HCT116 (cell line): Measurements from ENCODE around the gene HAAO. TPM values are rescaled to one million over a fixed set of nuclear protein-coding genes. Genes with fewer than 3 reads are reported as not detected.

Experiments
- ATAC-seq: fragments of 200-7000 bp; cut with Tn5 transposase; 2 replicates; pipeline ENCODE4 v1.9.1; 2020; ENCODE audit warnings: mild to moderate bottlenecking, moderate library complexity
- BruUV-seq: library from RNA; stranded (reverse); fragments of 400-500 nt; replicated peaks from 2 replicates; lab custom pipeline; 2021; lab: Mats Ljungman, UMichigan
- CTCF ChIA-PET: fragments of 300-600 bp; sonication (Branson Sonifier 250); formaldehyde crosslinking; loops from one replicate; lab custom pipeline; 2021; ENCODE audit warnings: antibody characterized with exemption; lab: Charles Lee
- POLR2A ChIA-PET: fragments of 300-600, 350-600 bp; sonication (Branson Sonifier 250); formaldehyde crosslinking; loops from one replicate; lab custom pipeline; 2021; ENCODE audit warnings: antibody characterized with exemption; lab: Charles Lee
- RAD21 ChIA-PET, 2 experiments: fragments of 300-600 bp; sonication (Branson Sonifier 250); formaldehyde crosslinking; loops; one replicate each; lab custom pipeline; 2023; ENCODE audit warnings: low total read pairs in 2 of 2; ENCODE audit not compliant: uncharacterized antibody in 2 of 2, unreplicated experiment in 2 of 2, low non-redundant PET in 1 of 2; lab: Charles Lee
- DNase-seq: peaks from one replicate; pipeline ENCODE4 v3.0.0-alpha.2; 2010; ENCODE audit warnings: low read depth, low spot score
- H2AFZ ChIP-seq: fragments of 200-600 bp; shearing (Covaris generic), sonication (generic); 2 replicates; pipeline ENCODE4 v1.6.1; 2017; ENCODE audit warnings: low read depth, mixed run types, mixed read lengths, antibody characterized with exemption, low read length; ENCODE audit not compliant: poor library complexity, severe bottlenecking
- H3K27ac ChIP-seq: 2 replicates; pipeline ENCODE4 v1.5.1; 2012; ENCODE audit warnings: low read depth, low read length
- H3K27me3 ChIP-seq: fragments of 200-600 bp; sonication (generic); 2 replicates; pipeline ENCODE4 v1.6.1; 2016; ENCODE audit warnings: mixed run types, low read length, mixed read lengths; ENCODE audit not compliant: insufficient read depth
- H3K36me3 ChIP-seq, 2 experiments: fragments of 200-500 bp in 1 of 2; fragments of 200-600 bp in 1 of 2; sonication (Bioruptor generic) in 1 of 2; sonication (generic) in 1 of 2; 2 replicates each; pipeline versions ENCODE4 v1.5.1 to v1.6.1; 2014 to 2016; ENCODE audit warnings: low read length in 2 of 2, inconsistent platforms in 1 of 2, mixed read lengths in 1 of 2, mixed run types in 1 of 2; ENCODE audit not compliant: insufficient read depth in 2 of 2, control insufficient read depth in 1 of 2
- H3K4me1 ChIP-seq, 2 experiments: fragments of 200-600 bp in 1 of 2; sonication (generic) in 1 of 2; 2 replicates each; pipeline versions ENCODE4 v1.5.1 to v1.6.1; 2012 to 2017; ENCODE audit warnings: low read length in 2 of 2, inconsistent platforms in 1 of 2, mild to moderate bottlenecking in 1 of 2, mixed read lengths in 1 of 2, mixed run types in 1 of 2, moderate library complexity in 1 of 2; ENCODE audit not compliant: insufficient read depth in 2 of 2, control insufficient read depth in 1 of 2
- H3K4me2 ChIP-seq: fragments of 200-600 bp; sonication (generic); 2 replicates; pipeline ENCODE4 v1.6.1; 2017; ENCODE audit warnings: mixed run types, low read length, mixed read lengths
- H3K4me3 ChIP-seq, 2 experiments: fragments of 200-600 bp in 1 of 2; sonication (generic) in 1 of 2; replicated peaks in 1 of 2; 2 replicates each; pipeline ENCODE4 v1.5.1; 2011 to 2016; ENCODE audit warnings: low read length in 2 of 2, control low read depth in 1 of 2, low read depth in 1 of 2, mild to moderate bottlenecking in 1 of 2, mixed read lengths in 1 of 2, mixed run types in 1 of 2
- H3K79me2 ChIP-seq: fragments of 200-600 bp; sonication (generic); 2 replicates; pipeline ENCODE4 v1.6.1; 2017; ENCODE audit warnings: mild to moderate bottlenecking, mixed run types, low read length, moderate library complexity, mixed read lengths; ENCODE audit not compliant: insufficient read depth
- H3K9ac ChIP-seq: fragments of 200-600 bp; sonication (generic); 2 replicates; pipeline ENCODE4 v1.6.1; 2016; ENCODE audit warnings: low read length, mixed read lengths
- H3K9me2 ChIP-seq: fragments of 200-600 bp; sonication (generic), shearing (Covaris generic); 2 replicates; pipeline ENCODE4 v1.6.1; 2017; ENCODE audit warnings: mixed run types, mild to moderate bottlenecking, moderate library complexity; ENCODE audit not compliant: insufficient read depth
- H3K9me3 ChIP-seq, 2 experiments: fragments of 200-500 bp in 1 of 2; fragments of 200-600 bp in 1 of 2; sonication (Bioruptor generic) in 1 of 2; sonication (generic) in 1 of 2; 2 replicates each; pipeline ENCODE4 v1.6.1; 2014 to 2017; ENCODE audit warnings: low read length in 2 of 2, mixed read lengths in 2 of 2, inconsistent platforms in 1 of 2, low read depth in 1 of 2, mild to moderate bottlenecking in 1 of 2, mixed run types in 1 of 2, moderate library complexity in 1 of 2; ENCODE audit not compliant: control insufficient read depth in 1 of 2, insufficient read depth in 1 of 2
- H4K20me1 ChIP-seq: fragments of 200-600 bp; sonication (generic), shearing (Covaris generic); 2 replicates; pipeline ENCODE4 v1.6.1; 2017; ENCODE audit warnings: mixed run types, mild to moderate bottlenecking, moderate library complexity; ENCODE audit not compliant: insufficient read depth
- ELF1 ChIP-seq: IDR thresholded peaks from 2 replicates; pipeline ENCODE4 v1.6.1; 2012; ENCODE audit warnings: low read depth, borderline replicate concordance
- FOSL1 ChIP-seq: IDR thresholded peaks from 2 replicates; pipeline ENCODE4 v1.6.1; 2012; ENCODE audit warnings: low read depth
- JUND ChIP-seq: IDR thresholded peaks from 2 replicates; pipeline ENCODE4 v1.6.1; 2012
- SIN3A ChIP-seq: IDR thresholded peaks from 2 replicates; pipeline ENCODE4 v1.6.1; 2012; ENCODE audit warnings: low read depth
- SP1 ChIP-seq: IDR thresholded peaks from 2 replicates; pipeline ENCODE4 v1.6.1; 2012; ENCODE audit warnings: low read depth
- SRF ChIP-seq: IDR thresholded peaks from 2 replicates; pipeline ENCODE4 v1.6.1; 2012; ENCODE audit warnings: low read depth
- TCF7L2 ChIP-seq: IDR thresholded peaks from 2 replicates; pipeline ENCODE4 v1.7.0; 2011; ENCODE audit warnings: borderline replicate concordance, inconsistent platforms; ENCODE audit not compliant: insufficient read depth, insufficient read length; ENCODE audit errors: extremely low read depth
- intact Hi-C: fragments of 100-400 bp; cut with micrococcal nuclease; formaldehyde crosslinking; loops from 2 replicates; pipeline ENCODE4 v1.10.0; 2022
- total RNA-seq: library from RNA; stranded (reverse); gene quantifications from one replicate; pipeline ENCODE4 v1.2.1, GENCODE V29; 2021; ENCODE audit not compliant: unreplicated experiment
- TF ChIP-seq, protein P1 (sequence below): IDR thresholded peaks from 2 replicates; pipeline ENCODE4 v1.6.1; 2011; ENCODE audit warnings: mild to moderate bottlenecking, low read length, moderate library complexity; ENCODE audit not compliant: insufficient replicate concordance; ENCODE audit errors: extremely low read depth

Gene HAAO
- total RNA-seq, 1 experiment from 2014 or later = not detected

DNA sequence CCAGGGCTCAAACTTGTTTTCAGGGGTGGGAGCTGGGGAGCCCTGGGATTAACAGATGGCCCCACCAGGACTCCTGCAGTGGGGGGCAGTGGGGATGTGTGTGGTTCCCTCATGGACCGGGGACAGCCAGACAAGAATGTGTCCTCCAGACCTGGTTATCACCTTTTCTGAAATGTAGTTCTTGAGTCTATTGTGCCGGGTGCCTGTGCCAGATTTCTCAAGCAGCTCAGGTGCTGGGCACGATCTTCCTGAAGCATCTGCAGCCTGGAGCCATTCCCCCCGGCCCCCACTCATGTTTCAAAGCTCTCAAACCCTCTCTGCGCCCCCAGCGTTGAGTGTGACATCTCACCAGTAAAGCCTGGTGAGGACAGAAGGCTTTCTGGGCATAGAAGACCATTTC is 48.4 kb upstream of the HAAO start:
- no peak for ATAC-seq
- CTCF ChIA-PET = no interaction called here
- no peaks in the 10 kb centered on the region for H3K27me3 ChIP-seq
- DNase-seq = no peak
- TF ChIP-seq FOSL1 = no peak
- no peak for TF ChIP-seq SIN3A
- TF ChIP-seq JUND = no peak
- no peak for TF ChIP-seq SRF
- TF ChIP-seq, protein P1, sequence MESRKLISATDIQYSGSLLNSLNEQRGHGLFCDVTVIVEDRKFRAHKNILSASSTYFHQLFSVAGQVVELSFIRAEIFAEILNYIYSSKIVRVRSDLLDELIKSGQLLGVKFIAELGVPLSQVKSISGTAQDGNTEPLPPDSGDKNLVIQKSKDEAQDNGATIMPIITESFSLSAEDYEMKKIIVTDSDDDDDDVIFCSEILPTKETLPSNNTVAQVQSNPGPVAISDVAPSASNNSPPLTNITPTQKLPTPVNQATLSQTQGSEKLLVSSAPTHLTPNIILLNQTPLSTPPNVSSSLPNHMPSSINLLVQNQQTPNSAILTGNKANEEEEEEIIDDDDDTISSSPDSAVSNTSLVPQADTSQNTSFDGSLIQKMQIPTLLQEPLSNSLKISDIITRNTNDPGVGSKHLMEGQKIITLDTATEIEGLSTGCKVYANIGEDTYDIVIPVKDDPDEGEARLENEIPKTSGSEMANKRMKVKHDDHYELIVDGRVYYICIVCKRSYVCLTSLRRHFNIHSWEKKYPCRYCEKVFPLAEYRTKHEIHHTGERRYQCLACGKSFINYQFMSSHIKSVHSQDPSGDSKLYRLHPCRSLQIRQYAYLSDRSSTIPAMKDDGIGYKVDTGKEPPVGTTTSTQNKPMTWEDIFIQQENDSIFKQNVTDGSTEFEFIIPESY = no peak
- TF ChIP-seq SP1 = no peak
- TF ChIP-seq TCF7L2 = no peak
- no peak for TF ChIP-seq ELF1
- H3K9ac ChIP-seq = no peak overlapping the region
- no TSS peak for BruUV-seq
- H3K36me3 ChIP-seq = no peaks in the 10 kb centered on the region
- no peaks in the 10 kb centered on the region for H3K79me2 ChIP-seq
- RAD21 ChIA-PET = no interaction called here
- intact Hi-C loops = no loop called here
- H3K27ac ChIP-seq = no peak overlapping the region
- H3K9me2 ChIP-seq = no peaks in the 10 kb centered on the region
- H3K4me2 ChIP-seq = no peak overlapping the region
- H3K4me1 ChIP-seq = peaks cover 4 to 7% of the 10 kb centered on the region in 2 experiments; a peak in 3 of 4 replicates
- no peak overlapping the region for H3K4me3 ChIP-seq
- no peaks in the 10 kb centered on the region for H4K20me1 ChIP-seq
- H3K9me3 ChIP-seq = no peaks in the 10 kb centered on the region
- POLR2A ChIA-PET = no interaction called here
- H2AFZ ChIP-seq = no peak overlapping the region
